HepG2 (cell line): Measurements from ENCODE around the gene RBM44. TPM values are rescaled to one million over a fixed set of nuclear protein-coding genes. Genes with fewer than 3 reads are reported as not detected.

Experiments
- ATAC-seq: fragments of 200-7000 bp; cut with Tn5 transposase; 3 replicates; pipeline ENCODE4 v1.9.1; 2020; ENCODE audit warnings: mild to moderate bottlenecking, moderate library complexity
- BruUV-seq: library from RNA; stranded (reverse); fragments of 400-500 nt; replicated peaks from 2 replicates; lab custom pipeline; 2021; lab: Mats Ljungman, UMichigan
- CTCF ChIA-PET: fragments of 300-600 bp; formaldehyde crosslinking; extraction: SDS; loops from one replicate; lab custom pipeline; 2021; ENCODE audit warnings: low total read pairs, inconsistent platforms, low intra/inter-chr PET ratio; lab: Yijun Ruan, JAX
- POLR2A ChIA-PET: fragments of 350-600 bp; sonication (Branson Sonifier 250); formaldehyde crosslinking; loops from one replicate; lab custom pipeline; 2020; ENCODE audit warnings: antibody characterized with exemption, inconsistent platforms; lab: Yijun Ruan, JAX
- DNase-seq: peaks from one replicate; pipeline ENCODE4 v3.0.0-alpha.2; 2015; ENCODE audit warnings: low spot score
- FAIRE-seq: peaks from 3 replicates; lab custom pipeline; 2011; peaks lifted over from hg19 to GRCh38; lab: Jason Lieb, UNC
- H2AFZ ChIP-seq: one replicate; pipeline ENCODE4 v1.6.1; 2011; ENCODE audit warnings: low read length, inconsistent platforms
- H3K27ac ChIP-seq: fragments of 300-600 bp; 3 replicates; pipeline ENCODE4 v1.8.0; 2011; ENCODE audit warnings: mixed run types, mild to moderate bottlenecking, mixed read lengths, low read length, inconsistent platforms; ENCODE audit not compliant: insufficient read depth; ENCODE audit errors: extremely low read length
- H3K27me3 ChIP-seq, 2 experiments: fragments of 200-600 bp in 1 of 2; 2 replicates in 1 of 2; 3 replicates in 1 of 2; pipeline versions ENCODE4 v1.6.0 to v1.8.0; 2011; ENCODE audit warnings: low read length in 2 of 2, mild to moderate bottlenecking in 2 of 2, moderate library complexity in 2 of 2, inconsistent platforms in 1 of 2; ENCODE audit not compliant: insufficient read depth in 2 of 2, control insufficient read depth in 1 of 2
- H3K36me3 ChIP-seq, 2 experiments: fragments of 200-600 bp in 1 of 2; replicated peaks in 1 of 2; 2 replicates in 1 of 2; 3 replicates in 1 of 2; pipeline versions ENCODE4 v1.5.1 to v1.8.0; 2011; ENCODE audit warnings: low read length in 2 of 2, inconsistent platforms in 1 of 2; ENCODE audit not compliant: insufficient read depth in 2 of 2, control insufficient read depth in 1 of 2
- H3K4me1 ChIP-seq: 2 replicates; pipeline ENCODE4 v1.5.1; 2012; ENCODE audit warnings: low read length, inconsistent platforms; ENCODE audit not compliant: insufficient read depth
- H3K4me2 ChIP-seq: 2 replicates; pipeline ENCODE4 v1.6.0; 2011; ENCODE audit warnings: low read depth, low read length, inconsistent platforms
- H3K4me3 ChIP-seq, 3 experiments: fragments of 200-600 bp in 1 of 3; sonication (generic), shearing (Covaris generic) in 1 of 3; replicated peaks in 1 of 3; 2 replicates each; pipeline ENCODE4 v1.5.1; 2011 to 2016; ENCODE audit warnings: low read length in 3 of 3, inconsistent platforms in 2 of 3, low read depth in 2 of 3, mild to moderate bottlenecking in 2 of 3, control low read depth in 1 of 3, mixed read lengths in 1 of 3; ENCODE audit not compliant: insufficient read depth in 1 of 3
- H3K79me2 ChIP-seq: one replicate; pipeline ENCODE4 v1.6.1; 2011; ENCODE audit warnings: low read length, inconsistent platforms; ENCODE audit not compliant: insufficient read depth
- H3K9ac ChIP-seq: 2 replicates; pipeline ENCODE4 v1.6.0; 2011; ENCODE audit warnings: mild to moderate bottlenecking, low read depth, low read length, inconsistent platforms; ENCODE audit not compliant: insufficient read depth
- H3K9me3 ChIP-seq: 2 replicates; pipeline ENCODE4 v1.5.1; 2012; ENCODE audit warnings: mild to moderate bottlenecking, low read length
- H4K20me1 ChIP-seq: 2 replicates; pipeline ENCODE4 v1.6.0; 2011; ENCODE audit warnings: inconsistent platforms, mild to moderate bottlenecking, low read length, moderate library complexity; ENCODE audit not compliant: insufficient read depth
- NR2F6 ChIP-seq, 2 experiments: IDR thresholded peaks; 2 replicates each; pipeline ENCODE4 v1.6.1; 2016; ENCODE audit warnings: antibody characterized with exemption in 1 of 2, mild to moderate bottlenecking in 1 of 2
- SMAD3 ChIP-seq: sonication (generic); formaldehyde crosslinking; IDR thresholded peaks from 2 replicates; pipeline ENCODE4 v1.4.0; 2020; ENCODE audit warnings: missing genetic modification reagents
- ZNF331 ChIP-seq: sonication (generic); formaldehyde crosslinking; IDR thresholded peaks from 2 replicates; pipeline ENCODE4 v1.4.0; 2020; ENCODE audit warnings: missing genetic modification reagents
- WGBS: methylation state at CpG from one replicate; pipeline ENCODE4 v1.1.6; 2017; ENCODE audit warnings: low lambda C conversion rate; 5-methylcytosine and 5-hydroxymethylcytosine counted together
- in situ Hi-C: cut with HindIII; loops from 2 replicates; pipeline ENCODE4 v1.10.0; 2017; ENCODE audit warnings: low pct_unique_long_range_greater_than_20kb; ENCODE audit not compliant: extremely low pct_ligation_motif_present
- intact Hi-C: fragments of 100-400 bp; cut with micrococcal nuclease; formaldehyde crosslinking; loops from one replicate; pipeline ENCODE4 v1.10.0; 2022; ENCODE audit not compliant: unreplicated experiment
- polyA plus RNA-seq, 8 experiments: library from polyadenylated mRNA; depleted of rRNA in 3 of 8; stranded (reverse) in 7 of 8; unstranded in 1 of 8; fragments of >200 nt; fragmentation: Illumina TruSeq in 4 of 8; extraction: Trizol in 4 of 8; gene quantifications; 2 replicates each; pipeline versions ENCODE4 v1.2.1 to v1.2.3, GENCODE V29; 2011 to 2016; ENCODE audit warnings: low read depth in 4 of 8, missing spikeins in 1 of 8, mixed read lengths in 1 of 8; ENCODE audit not compliant: insufficient read depth in 1 of 8
- total RNA-seq, 5 experiments: library from RNA; depleted of rRNA; stranded (reverse); fragments of >200 nt; fragmentation: Illumina TruSeq; extraction: Trizol; gene quantifications; 2 replicates each; pipeline ENCODE4 v1.2.3, GENCODE V29; 2016; ENCODE audit warnings: low read depth in 1 of 5
- TF ChIP-seq, protein P1 (sequence below): sonication (generic); formaldehyde crosslinking; IDR thresholded peaks from 2 replicates; pipeline ENCODE4 v1.5.0; 2020; ENCODE audit warnings: mild to moderate bottlenecking, missing genetic modification reagents, moderate library complexity
- TF ChIP-seq, protein P2 (sequence below): sonication (generic); formaldehyde crosslinking; conservative IDR thresholded peaks from 2 replicates; pipeline ENCODE4 v1.8.0; 2022; ENCODE audit warnings: low read depth, missing genetic modification reagents

RBM44 gene
- total and polyA plus RNA-seq, 2 of the 13 experiments (the other 11 are each of a cell fraction or from before 2014, with no cell fraction given) = 0.13 to 0.50 TPM

DNA sequence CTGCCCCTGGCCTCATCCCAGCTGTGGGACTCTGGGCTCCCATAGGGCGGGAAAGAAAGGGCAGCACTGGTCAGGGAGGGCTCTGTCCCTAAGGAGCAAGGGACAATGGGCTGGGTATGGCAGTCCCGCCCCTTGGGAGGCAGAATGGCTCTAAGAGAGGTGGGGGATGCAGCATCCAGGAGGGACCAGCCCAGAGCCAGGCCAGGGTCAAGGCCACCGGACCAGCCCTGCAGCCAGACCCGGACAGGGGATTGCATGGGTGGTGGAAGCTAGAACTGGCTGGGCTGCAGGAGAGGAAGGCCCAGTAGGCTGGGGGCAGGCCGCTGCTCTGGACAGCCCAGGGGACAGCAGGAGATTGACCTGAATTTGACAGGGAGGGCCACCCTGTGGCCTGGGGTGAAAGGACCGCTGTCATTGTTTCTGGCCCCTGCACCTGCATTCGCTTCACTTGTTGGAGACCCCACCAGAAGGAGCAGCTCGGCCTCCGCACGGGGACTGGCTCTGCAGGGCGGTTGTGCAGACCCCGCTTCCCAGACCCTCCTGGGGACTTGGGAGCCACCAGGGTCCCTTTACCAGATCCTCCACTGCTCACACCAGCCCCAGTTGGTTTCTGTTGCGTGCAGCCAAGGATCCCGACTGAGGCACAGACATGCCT is 75.4 kb downstream of the RBM44 start:
- peak; percentile 15; the same call in 1 of the 2 replicates for TF ChIP-seq NR2F6 (IDR thresholded peaks at IDR 0.05)
- TF ChIP-seq NR2F6 (CRISPR knock-in tag; IDR thresholded peaks at IDR 0.05) = peak; percentile 9; the same call in 1 of the 2 replicates
- TF ChIP-seq, protein P1, sequence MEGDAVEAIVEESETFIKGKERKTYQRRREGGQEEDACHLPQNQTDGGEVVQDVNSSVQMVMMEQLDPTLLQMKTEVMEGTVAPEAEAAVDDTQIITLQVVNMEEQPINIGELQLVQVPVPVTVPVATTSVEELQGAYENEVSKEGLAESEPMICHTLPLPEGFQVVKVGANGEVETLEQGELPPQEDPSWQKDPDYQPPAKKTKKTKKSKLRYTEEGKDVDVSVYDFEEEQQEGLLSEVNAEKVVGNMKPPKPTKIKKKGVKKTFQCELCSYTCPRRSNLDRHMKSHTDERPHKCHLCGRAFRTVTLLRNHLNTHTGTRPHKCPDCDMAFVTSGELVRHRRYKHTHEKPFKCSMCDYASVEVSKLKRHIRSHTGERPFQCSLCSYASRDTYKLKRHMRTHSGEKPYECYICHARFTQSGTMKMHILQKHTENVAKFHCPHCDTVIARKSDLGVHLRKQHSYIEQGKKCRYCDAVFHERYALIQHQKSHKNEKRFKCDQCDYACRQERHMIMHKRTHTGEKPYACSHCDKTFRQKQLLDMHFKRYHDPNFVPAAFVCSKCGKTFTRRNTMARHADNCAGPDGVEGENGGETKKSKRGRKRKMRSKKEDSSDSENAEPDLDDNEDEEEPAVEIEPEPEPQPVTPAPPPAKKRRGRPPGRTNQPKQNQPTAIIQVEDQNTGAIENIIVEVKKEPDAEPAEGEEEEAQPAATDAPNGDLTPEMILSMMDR = 0 out of 2 replicates have a peak, but pooled peaks have one; percentile 12
- peak; percentile 29; the same call in 1 of the 2 replicates for TF ChIP-seq ZNF331 (CRISPR knock-in tag)
- no peak for TF ChIP-seq SMAD3 (CRISPR knock-in tag)
- CTCF ChIA-PET = no interaction called here

GRCh38 chr2:237874585-237875161 is 76.1 kb downstream of the RBM44 start:
- Histone ChIP-seq H3K27ac (no peak overlapping the region), H3K4me1 (peaks cover 18% of the 10 kb centered on the region), H3K9me3 (no peaks in the 10 kb centered on the region), H3K4me2 (no peak overlapping the region), H3K79me2 (no peaks in the 10 kb centered on the region), H4K20me1 (no peaks in the 10 kb centered on the region; the same call in 1 of the 2 replicates), H3K9ac (no peak overlapping the region), H3K27me3 (peaks cover 22 to 89% of the 10 kb centered on the region in 2 experiments), H3K4me3 (no peak overlapping the region), H3K36me3 (no peaks in the 10 kb centered on the region), H2AFZ (no peak overlapping the region)
- BruUV-seq = no TSS peak
- intact Hi-C loops (no loop called here), in situ Hi-C loops (no loop called here)
- WGBS = 28% methylated on average over 6 of the region's 7 CpGs
- CTCF ChIA-PET = no interaction called here
- DNase-seq = no peak
- no peak for FAIRE-seq
- TF ChIP-seq, protein P2, sequence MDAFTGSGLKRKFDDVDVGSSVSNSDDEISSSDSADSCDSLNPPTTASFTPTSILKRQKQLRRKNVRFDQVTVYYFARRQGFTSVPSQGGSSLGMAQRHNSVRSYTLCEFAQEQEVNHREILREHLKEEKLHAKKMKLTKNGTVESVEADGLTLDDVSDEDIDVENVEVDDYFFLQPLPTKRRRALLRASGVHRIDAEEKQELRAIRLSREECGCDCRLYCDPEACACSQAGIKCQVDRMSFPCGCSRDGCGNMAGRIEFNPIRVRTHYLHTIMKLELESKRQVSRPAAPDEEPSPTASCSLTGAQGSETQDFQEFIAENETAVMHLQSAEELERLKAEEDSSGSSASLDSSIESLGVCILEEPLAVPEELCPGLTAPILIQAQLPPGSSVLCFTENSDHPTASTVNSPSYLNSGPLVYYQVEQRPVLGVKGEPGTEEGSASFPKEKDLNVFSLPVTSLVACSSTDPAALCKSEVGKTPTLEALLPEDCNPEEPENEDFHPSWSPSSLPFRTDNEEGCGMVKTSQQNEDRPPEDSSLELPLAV = no peak
- 0 out of 2 replicates have a peak, but pooled peaks have one; percentile 1 for TF ChIP-seq ZNF331 (CRISPR knock-in tag)
- POLR2A ChIA-PET = no interaction called here
- no peak for ATAC-seq

More for the DNA sequence above, 75.4 kb downstream of the RBM44 start:
- no TSS peak for BruUV-seq
- Histone ChIP-seq H2AFZ (no peak overlapping the region), H3K27ac (no peak overlapping the region), H3K9ac (no peak overlapping the region), H3K4me1 (peaks cover 18% of the 10 kb centered on the region), H4K20me1 (no peaks in the 10 kb centered on the region; the same call in 1 of the 2 replicates), H3K4me3 (no peak overlapping the region), H3K9me3 (no peaks in the 10 kb centered on the region), H3K79me2 (no peaks in the 10 kb centered on the region), H3K36me3 (no peaks in the 10 kb centered on the region), H3K27me3 (peaks cover 22 to 94% of the 10 kb centered on the region in 2 experiments), H3K4me2 (no peak overlapping the region)
- intact Hi-C loops (no loop called here), in situ Hi-C loops (no loop called here)
- WGBS = 48% methylated on average over 7 of the region's 14 CpGs
- ATAC-seq (peak; percentile 49), FAIRE-seq (no peak), DNase-seq (no peak)
- POLR2A ChIA-PET = no interaction called here
